ENCODE measurements around the gene LZTFL1.

GRCh38 chr3:45870099-45870498 is 28.2 kb upstream of the LZTFL1 start:
- TF ChIP-seq POLR2A (IDR thresholded peaks at IDR 0.05; ENCODE audit: low read length), result no peak
- TF ChIP-seq GATA1 (IDR thresholded peaks at IDR 0.05; ENCODE audit: low read depth, low read length), result no peak
